DND-41 (cell line): ENCODE data around the gene AGPAT1.
"Not testable (repeated sequence)": the region's sequence is repeated elsewhere in the genome, so short reads cannot be mapped to it uniquely, and the experiment has no call there.

Source experiments
- ATAC-seq: fragments of 200-7000 bp; cut with Tn5 transposase; 3 replicates; pipeline ENCODE4 v1.9.1; 2021; ENCODE audit warnings: low read depth; ENCODE audit not compliant: insufficient read depth
- DNase-seq: peaks from one replicate; pipeline ENCODE4 v3.0.0-alpha.2; 2020
- H2AFZ ChIP-seq: 2 replicates; pipeline ENCODE4 v1.6.0; 2012; ENCODE audit warnings: low read depth, low read length
- H3K27ac ChIP-seq: 2 replicates; pipeline ENCODE4 v1.5.1; 2012; ENCODE audit warnings: low read length, inconsistent platforms
- H3K27me3 ChIP-seq: fragments of 200-600 bp; sonication (generic); 2 replicates; pipeline ENCODE4 v1.6.0; 2012; ENCODE audit warnings: low read length, mild to moderate bottlenecking, inconsistent platforms; ENCODE audit not compliant: insufficient read depth, poor library complexity
- H3K36me3 ChIP-seq: 2 replicates; pipeline ENCODE4 v1.5.1; 2012; ENCODE audit warnings: low read length, inconsistent platforms; ENCODE audit not compliant: insufficient read depth
- H3K4me1 ChIP-seq: 2 replicates; pipeline ENCODE4 v1.5.1; 2012; ENCODE audit warnings: mild to moderate bottlenecking, low read length; ENCODE audit not compliant: insufficient read depth
- H3K4me2 ChIP-seq: 2 replicates; pipeline ENCODE4 v1.6.0; 2012; ENCODE audit warnings: mild to moderate bottlenecking, moderate library complexity, low read length, inconsistent platforms; ENCODE audit not compliant: insufficient read depth
- H3K4me3 ChIP-seq, 2 experiments: fragments of 200-600 bp in 1 of 2; shearing (Covaris generic) in 1 of 2; 2 replicates each; pipeline ENCODE4 v1.5.1; 2012 to 2016; ENCODE audit warnings: inconsistent platforms in 2 of 2, low read length in 2 of 2, mild to moderate bottlenecking in 2 of 2, low read depth in 1 of 2, moderate library complexity in 1 of 2
- H3K79me2 ChIP-seq: 2 replicates; pipeline ENCODE4 v1.6.0; 2012; ENCODE audit warnings: low read length, inconsistent platforms; ENCODE audit not compliant: insufficient read depth
- H3K9ac ChIP-seq: 2 replicates; pipeline ENCODE4 v1.6.0; 2012; ENCODE audit warnings: low read depth, mild to moderate bottlenecking, inconsistent platforms, low read length, moderate library complexity
- H3K9me3 ChIP-seq: 2 replicates; pipeline ENCODE4 v1.5.1; 2012; ENCODE audit warnings: low read length, moderate library complexity, mild to moderate bottlenecking, inconsistent platforms; ENCODE audit not compliant: insufficient read depth, severe bottlenecking
- H4K20me1 ChIP-seq: 2 replicates; pipeline ENCODE4 v1.6.0; 2012; ENCODE audit warnings: low read length; ENCODE audit not compliant: insufficient read depth
- EZH2 ChIP-seq: IDR thresholded peaks from 3 replicates; pipeline ENCODE4 v1.6.1; 2012; ENCODE audit warnings: borderline replicate concordance, low read depth, mild to moderate bottlenecking, moderate library complexity, low read length, inconsistent platforms; ENCODE audit not compliant: severe bottlenecking
- TF ChIP-seq, protein P1 (sequence below): IDR thresholded peaks from 2 replicates; pipeline ENCODE4 v1.5.1; 2012; ENCODE audit warnings: borderline replicate concordance, low read length, moderate library complexity, mild to moderate bottlenecking; ENCODE audit not compliant: poor library complexity, severe bottlenecking; ENCODE audit errors: extremely low read depth

The AGPAT1 gene

DNA sequence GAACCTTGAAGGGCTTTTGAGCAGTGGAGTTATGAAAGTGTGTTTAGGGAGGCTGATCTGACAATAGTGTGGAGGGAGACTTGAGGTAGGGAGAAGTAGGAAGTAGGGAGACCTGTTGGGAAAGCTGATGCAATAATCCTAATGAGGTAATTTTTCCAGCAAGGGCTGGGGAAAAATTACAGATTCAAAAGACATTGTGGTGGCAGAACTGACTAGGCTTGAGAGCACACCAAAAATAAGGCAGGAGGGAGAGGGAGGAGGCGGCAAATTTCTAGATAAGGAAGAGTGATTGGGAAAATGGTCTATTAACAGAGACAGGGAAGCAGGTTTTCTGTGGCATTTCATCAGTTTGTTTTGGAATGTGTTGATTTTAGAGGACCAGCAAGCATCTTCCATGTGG, 29.6 kb downstream of the AGPAT1 start:
- Histone ChIP-seq H3K27me3 (peaks cover 15% of the 10 kb centered on the region), H3K27ac (no peak overlapping the region), H3K4me2 (no peak overlapping the region), H3K79me2 (no peaks in the 10 kb centered on the region), H3K9ac (no peak overlapping the region), H3K4me3 (no peak overlapping the region), H3K4me1 (no peaks in the 10 kb centered on the region), H4K20me1 (no peaks in the 10 kb centered on the region), H2AFZ (no peak overlapping the region), H3K9me3 (no peaks in the 10 kb centered on the region), H3K36me3 (no peaks in the 10 kb centered on the region)
- TF ChIP-seq, protein P1, sequence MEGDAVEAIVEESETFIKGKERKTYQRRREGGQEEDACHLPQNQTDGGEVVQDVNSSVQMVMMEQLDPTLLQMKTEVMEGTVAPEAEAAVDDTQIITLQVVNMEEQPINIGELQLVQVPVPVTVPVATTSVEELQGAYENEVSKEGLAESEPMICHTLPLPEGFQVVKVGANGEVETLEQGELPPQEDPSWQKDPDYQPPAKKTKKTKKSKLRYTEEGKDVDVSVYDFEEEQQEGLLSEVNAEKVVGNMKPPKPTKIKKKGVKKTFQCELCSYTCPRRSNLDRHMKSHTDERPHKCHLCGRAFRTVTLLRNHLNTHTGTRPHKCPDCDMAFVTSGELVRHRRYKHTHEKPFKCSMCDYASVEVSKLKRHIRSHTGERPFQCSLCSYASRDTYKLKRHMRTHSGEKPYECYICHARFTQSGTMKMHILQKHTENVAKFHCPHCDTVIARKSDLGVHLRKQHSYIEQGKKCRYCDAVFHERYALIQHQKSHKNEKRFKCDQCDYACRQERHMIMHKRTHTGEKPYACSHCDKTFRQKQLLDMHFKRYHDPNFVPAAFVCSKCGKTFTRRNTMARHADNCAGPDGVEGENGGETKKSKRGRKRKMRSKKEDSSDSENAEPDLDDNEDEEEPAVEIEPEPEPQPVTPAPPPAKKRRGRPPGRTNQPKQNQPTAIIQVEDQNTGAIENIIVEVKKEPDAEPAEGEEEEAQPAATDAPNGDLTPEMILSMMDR, result no peak
- TF ChIP-seq EZH2, result no peak
- ATAC-seq, result no peak
- no peak for DNase-seq

DNA sequence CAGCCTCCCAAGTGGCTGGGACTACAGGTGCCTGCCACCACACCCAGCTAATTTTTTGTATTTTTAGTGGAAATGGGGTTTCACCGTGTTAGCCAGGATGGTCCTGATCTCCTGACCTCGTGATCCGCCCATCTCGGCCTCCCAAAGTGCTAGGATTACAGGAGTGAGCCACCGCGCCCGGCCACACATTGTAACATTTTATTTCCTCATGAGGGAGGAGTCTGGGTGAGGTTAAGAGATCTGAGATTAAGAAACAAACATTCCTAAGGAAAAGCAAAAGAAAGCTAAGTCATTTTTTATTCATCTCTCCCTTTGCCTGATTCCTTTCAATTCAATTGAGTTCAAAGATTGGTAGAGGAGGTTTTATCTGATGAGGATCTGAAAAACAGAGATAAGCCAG, 31.6 kb downstream of the AGPAT1 start:
- H3K9ac ChIP-seq, H3K9me3 ChIP-seq, H3K79me2 ChIP-seq, H2AFZ ChIP-seq, H3K4me3 ChIP-seq, ATAC-seq, H3K27ac ChIP-seq, H3K4me1 ChIP-seq, H4K20me1 ChIP-seq, H3K4me2 ChIP-seq, DNase-seq, H3K36me3 ChIP-seq: not testable (repeated sequence)
- H3K27me3 ChIP-seq, result peaks cover 15% of the 10 kb centered on the region

DNA sequence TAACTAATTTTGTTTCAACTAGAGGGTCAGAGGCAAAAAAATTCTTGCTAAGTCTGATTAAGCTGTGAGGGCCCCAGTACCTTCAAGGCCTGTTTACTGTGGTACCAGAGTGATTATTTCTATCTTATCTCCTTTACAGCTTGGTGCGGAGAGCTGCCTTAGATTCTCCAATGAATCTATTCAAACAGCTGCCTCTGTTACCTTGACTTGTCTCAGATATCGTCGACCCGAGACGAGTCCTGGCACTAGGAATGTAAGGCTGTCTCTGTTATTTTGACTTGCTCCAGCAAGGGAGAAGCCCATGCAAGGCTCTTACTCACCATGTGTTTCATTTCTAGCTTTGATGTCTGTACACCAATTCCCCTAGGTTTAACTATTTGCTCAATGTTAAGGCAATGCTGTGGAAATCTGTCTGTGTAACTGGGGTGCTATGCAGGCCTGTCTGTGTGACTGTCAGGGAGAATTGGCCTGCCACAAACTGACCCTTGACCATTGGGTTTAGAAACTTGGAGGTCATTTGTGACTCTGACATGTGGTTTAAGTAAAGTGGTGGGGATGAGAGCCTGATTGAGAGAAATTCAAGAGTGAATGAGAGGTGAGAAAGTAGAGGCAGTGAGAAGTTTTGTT, 35.4 kb downstream of the AGPAT1 start:
- ATAC-seq, result no peak

DNA sequence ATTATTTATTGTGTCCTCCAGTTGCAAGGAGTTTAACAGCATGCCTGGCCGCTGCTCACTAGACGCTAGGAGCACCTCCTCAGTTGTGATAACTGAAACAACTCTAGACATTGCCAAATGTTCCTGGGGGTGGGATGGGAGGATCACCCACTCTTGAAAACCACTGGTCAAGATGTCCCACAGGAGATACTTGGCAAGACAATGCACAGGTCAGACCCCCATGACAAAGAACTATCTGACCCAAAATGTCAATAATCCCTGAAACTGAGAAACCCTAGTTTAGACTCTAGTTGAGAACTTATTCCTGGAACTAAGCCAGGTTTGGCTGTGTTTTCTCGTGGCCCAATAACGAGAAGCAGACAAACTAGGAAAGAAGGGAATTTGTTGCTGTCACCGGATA, 36.3 kb downstream of the AGPAT1 start:
- no peaks in the 10 kb centered on the region for H3K9me3 ChIP-seq
- H4K20me1 ChIP-seq, result no peaks in the 10 kb centered on the region
- H3K4me3 ChIP-seq, result no peak overlapping the region
- no peaks in the 10 kb centered on the region for H3K4me1 ChIP-seq
- no peak for ATAC-seq
- no peak overlapping the region for H3K27ac ChIP-seq
- H3K27me3 ChIP-seq, result no peaks in the 10 kb centered on the region
- H3K9ac ChIP-seq, result no peak overlapping the region
- no peak for DNase-seq
- no peak overlapping the region for H2AFZ ChIP-seq
- no peaks in the 10 kb centered on the region for H3K36me3 ChIP-seq
- H3K79me2 ChIP-seq, result no peaks in the 10 kb centered on the region
- TF ChIP-seq, protein P1, result no peak
- TF ChIP-seq EZH2, result no peak
- H3K4me2 ChIP-seq, result no peak overlapping the region

More for the DNA sequence above, 35.4 kb downstream of the AGPAT1 start:
- no peak overlapping the region for H3K4me3 ChIP-seq
- H3K9ac ChIP-seq, result no peak overlapping the region
- no peaks in the 10 kb centered on the region for H3K79me2 ChIP-seq
- no peaks in the 10 kb centered on the region for H3K9me3 ChIP-seq
- no peaks in the 10 kb centered on the region for H3K36me3 ChIP-seq
- TF ChIP-seq EZH2, result no peak
- TF ChIP-seq, protein P1, result no peak
- H4K20me1 ChIP-seq, result no peaks in the 10 kb centered on the region
- no peak overlapping the region for H3K4me2 ChIP-seq
- DNase-seq, result no peak
- H3K27me3 ChIP-seq, result peaks cover 1% of the 10 kb centered on the region
- H3K27ac ChIP-seq, result no peak overlapping the region
- no peak overlapping the region for H2AFZ ChIP-seq
- H3K4me1 ChIP-seq, result no peaks in the 10 kb centered on the region
